ENCODE data around the gene DNMT1.

GRCh38 chr19:10114651-10115391 lies 79.9 kb downstream of the DNMT1 start:
- TF ChIP-seq EZH2 (IDR thresholded peaks at IDR 0.05; ENCODE audit: borderline replicate concordance, insufficient read depth, low read depth, low read length, poor library complexity, severe bottlenecking): no peak
- TF ChIP-seq, protein P1, sequence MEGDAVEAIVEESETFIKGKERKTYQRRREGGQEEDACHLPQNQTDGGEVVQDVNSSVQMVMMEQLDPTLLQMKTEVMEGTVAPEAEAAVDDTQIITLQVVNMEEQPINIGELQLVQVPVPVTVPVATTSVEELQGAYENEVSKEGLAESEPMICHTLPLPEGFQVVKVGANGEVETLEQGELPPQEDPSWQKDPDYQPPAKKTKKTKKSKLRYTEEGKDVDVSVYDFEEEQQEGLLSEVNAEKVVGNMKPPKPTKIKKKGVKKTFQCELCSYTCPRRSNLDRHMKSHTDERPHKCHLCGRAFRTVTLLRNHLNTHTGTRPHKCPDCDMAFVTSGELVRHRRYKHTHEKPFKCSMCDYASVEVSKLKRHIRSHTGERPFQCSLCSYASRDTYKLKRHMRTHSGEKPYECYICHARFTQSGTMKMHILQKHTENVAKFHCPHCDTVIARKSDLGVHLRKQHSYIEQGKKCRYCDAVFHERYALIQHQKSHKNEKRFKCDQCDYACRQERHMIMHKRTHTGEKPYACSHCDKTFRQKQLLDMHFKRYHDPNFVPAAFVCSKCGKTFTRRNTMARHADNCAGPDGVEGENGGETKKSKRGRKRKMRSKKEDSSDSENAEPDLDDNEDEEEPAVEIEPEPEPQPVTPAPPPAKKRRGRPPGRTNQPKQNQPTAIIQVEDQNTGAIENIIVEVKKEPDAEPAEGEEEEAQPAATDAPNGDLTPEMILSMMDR (IDR thresholded peaks at IDR 0.05): no peak
